Measurements from ENCODE around the gene GRM2. TPM values are rescaled to one million over a fixed set of nuclear protein-coding genes. Genes with fewer than 3 reads are reported as not detected.

The GRM2 gene
- total RNA-seq, 4 donors from 2014 or later, result 1.9 to 7.3 (median 5.8) TPM

DNA sequence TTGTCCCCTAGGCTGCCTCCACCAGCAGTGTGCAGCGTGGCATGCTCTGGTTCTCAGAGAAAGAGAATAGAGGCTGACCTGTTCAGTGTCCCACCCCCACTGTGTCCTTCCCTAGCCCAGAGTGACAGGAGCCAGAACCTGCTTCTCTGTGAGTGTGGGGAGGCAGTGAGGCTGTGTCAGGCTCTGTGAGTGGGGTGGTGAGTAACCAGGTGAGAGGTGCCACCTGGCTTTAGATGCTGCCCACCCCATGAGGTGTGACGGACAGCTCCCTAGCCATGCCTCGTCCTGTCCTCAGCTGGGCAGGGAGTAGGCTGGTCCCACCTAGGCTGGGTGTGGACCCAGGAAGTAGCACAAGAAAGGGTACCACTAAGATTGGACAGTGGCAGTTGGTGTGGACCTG is 29.5 kb upstream of the GRM2 start:
- DNase-seq (ENCODE audit: low spot score in 2 of 2), result no peak
- H3K4me3 ChIP-seq, result no peak overlapping the region
- WGBS, result 80% methylated on average over 1 of the region's 3 CpGs
- TF ChIP-seq POLR2AphosphoS5 (IDR thresholded peaks at IDR 0.05) (no peak), POLR2A (IDR thresholded peaks at IDR 0.05) (no peak), CTCF (IDR thresholded peaks at IDR 0.05) (no peak), EP300 (IDR thresholded peaks at IDR 0.05) (no peak)
- no peaks in the 10 kb centered on the region for H3K27me3 ChIP-seq
- H3K27ac ChIP-seq, result no peak overlapping the region
- H3K4me1 ChIP-seq, result peaks cover 87% of the 10 kb centered on the region
- no peaks in the 10 kb centered on the region for H3K9me3 ChIP-seq
- H3K36me3 ChIP-seq, result peaks cover 16% of the 10 kb centered on the region

DNA sequence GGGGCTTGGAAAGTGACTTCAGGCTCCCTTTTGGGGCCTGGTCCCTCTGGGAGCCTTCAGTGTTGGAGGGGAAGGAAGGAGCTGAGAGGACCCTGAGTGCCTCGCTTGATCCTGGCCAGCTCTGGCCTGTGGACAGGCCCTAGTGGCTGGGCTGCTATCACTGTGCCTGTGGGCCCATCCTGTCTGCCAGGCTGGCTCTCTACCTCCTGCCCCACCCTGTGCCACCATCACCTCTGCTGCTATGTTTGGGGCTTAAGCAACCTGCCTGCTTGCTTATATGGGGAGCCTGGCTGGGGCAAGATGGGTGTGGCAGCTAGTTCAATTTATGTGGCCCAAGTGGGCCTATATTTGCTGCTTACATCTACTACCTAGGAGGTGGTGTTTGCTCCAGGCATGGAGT is 28.7 kb upstream of the GRM2 start:
- WGBS, result no CpG with 5 or more reads among the region's 1 CpG
- Histone ChIP-seq H3K27ac (no peak overlapping the region), H3K27me3 (no peaks in the 10 kb centered on the region), H3K9me3 (no peaks in the 10 kb centered on the region), H3K36me3 (peaks cover 16% of the 10 kb centered on the region), H3K4me1 (peaks cover 88% of the 10 kb centered on the region), H3K4me3 (no peak overlapping the region)
- TF ChIP-seq CTCF (IDR thresholded peaks at IDR 0.05) (no peak), POLR2AphosphoS5 (IDR thresholded peaks at IDR 0.05) (no peak), POLR2A (IDR thresholded peaks at IDR 0.05) (no peak)
- DNase-seq (ENCODE audit: low spot score in 2 of 2), result no peak

GRCh38 chr3:51678641-51679040 is 28.2 kb upstream of the GRM2 start:
- DNase-seq (ENCODE audit: low spot score in 2 of 2), result no peak
- no peak for TF ChIP-seq CTCF (IDR thresholded peaks at IDR 0.05)
- TF ChIP-seq EP300 (IDR thresholded peaks at IDR 0.05), result no peak
- no peak for TF ChIP-seq POLR2AphosphoS5 (IDR thresholded peaks at IDR 0.05)
- Histone ChIP-seq H3K4me1 (peaks cover 87% of the 10 kb centered on the region), H3K27me3 (no peaks in the 10 kb centered on the region), H3K4me3 (no peak overlapping the region), H3K36me3 (peaks cover 17% of the 10 kb centered on the region), H3K9me3 (no peaks in the 10 kb centered on the region), H3K27ac (no peak overlapping the region)
- 80% methylated on average over 2 of the region's 2 CpGs for WGBS

- Histone ChIP-seq H3K27ac (no peak overlapping the region), H3K36me3 (peaks cover 23% of the 10 kb centered on the region), H3K4me3 (no peak overlapping the region), H3K9me3 (no peaks in the 10 kb centered on the region), H3K27me3 (no peaks in the 10 kb centered on the region), H3K4me1 (peaks cover 88% of the 10 kb centered on the region)
- DNase-seq (ENCODE audit: low spot score in 2 of 2), result no peak
- TF ChIP-seq CTCF (IDR thresholded peaks at IDR 0.05) (no peak), EP300 (IDR thresholded peaks at IDR 0.05) (no peak), POLR2AphosphoS5 (IDR thresholded peaks at IDR 0.05) (no peak), POLR2A (IDR thresholded peaks at IDR 0.05) (no peak)
- WGBS, result no CpG with 5 or more reads among the region's 4 CpGs
These were observed 27.6 kb upstream of the GRM2 start for GRCh38 chr3:51679318-51679717.

- Histone ChIP-seq H3K4me3 (no peak overlapping the region), H3K9me3 (no peaks in the 10 kb centered on the region), H3K36me3 (peaks cover 26% of the 10 kb centered on the region), H3K27ac (no peak overlapping the region), H3K27me3 (no peaks in the 10 kb centered on the region), H3K4me1 (peaks cover 85% of the 10 kb centered on the region)
- WGBS, result 93% methylated on average over 5 of the region's 7 CpGs
- no peak for DNase-seq (ENCODE audit: low spot score in 2 of 2)
- TF ChIP-seq POLR2AphosphoS5 (IDR thresholded peaks at IDR 0.05) (no peak), POLR2A (IDR thresholded peaks at IDR 0.05) (no peak), CTCF (IDR thresholded peaks at IDR 0.05) (no peak), EP300 (IDR thresholded peaks at IDR 0.05) (no peak)
These were observed 27.1 kb upstream of the GRM2 start for GRCh38 chr3:51679777-51680176.

Measured in suprapubic skin (tissue), 4 donors.